Activated CD8-positive, alpha-beta T cell treated with anti-CD3 and anti-CD28 coated beads for 36 hours (primary cell): ENCODE results near the gene TCHP. TPM values are rescaled to one million over a fixed set of nuclear protein-coding genes. Genes with fewer than 3 reads are reported as not detected.

Experiments
- ATAC-seq: fragments of 200-7000 bp; cut with Tn5 transposase; one replicate; pipeline ENCODE4 v1.10.0; 2021; ENCODE audit warnings: mild to moderate bottlenecking, moderate library complexity
- CTCF ChIA-PET: fragments of 350-600 bp; sonication (Branson Sonifier 250); formaldehyde crosslinking; loops from one replicate; lab custom pipeline; 2021; ENCODE audit warnings: antibody characterized with exemption; lab: Charles Lee
- POLR2A ChIA-PET: fragments of 350-600 bp; sonication (Branson Sonifier 250); formaldehyde crosslinking; loops from one replicate; lab custom pipeline; 2021; ENCODE audit warnings: antibody characterized with exemption; lab: Charles Lee
- DNase-seq: peaks from one replicate; pipeline ENCODE4 v3.0.0-alpha.2; 2020
- H3K27ac Mint-ChIP-seq: one replicate; pipeline ENCODE4 v1.8.0; 2021; ENCODE audit warnings: mild to moderate bottlenecking, mixed read lengths
- H3K27me3 Mint-ChIP-seq: one replicate; pipeline ENCODE4 v1.8.0; 2021; ENCODE audit warnings: mixed read lengths
- H3K36me3 Mint-ChIP-seq: one replicate; pipeline ENCODE4 v1.8.0; 2021; ENCODE audit warnings: low read depth, mixed read lengths
- H3K4me1 Mint-ChIP-seq: one replicate; pipeline ENCODE4 v1.8.0; 2021; ENCODE audit warnings: low read depth, mixed read lengths
- H3K4me3 Mint-ChIP-seq: one replicate; pipeline ENCODE4 v1.8.0; 2021; ENCODE audit warnings: mild to moderate bottlenecking, moderate library complexity, mixed read lengths
- H3K9me3 Mint-ChIP-seq: one replicate; pipeline ENCODE4 v1.8.0; 2021; ENCODE audit warnings: mixed read lengths
- CTCF ChIP-seq: fragments of 200-600 bp; IDR thresholded peaks from one replicate; pipeline ENCODE4 v1.8.0; 2022; ENCODE audit warnings: antibody characterized with exemption, mild to moderate bottlenecking
- intact Hi-C: fragments of 100-400 bp; cut with micrococcal nuclease; formaldehyde crosslinking; loops from one replicate; pipeline ENCODE4 v1.10.0; 2022
- total RNA-seq, 2 experiments: library from RNA; stranded (reverse); gene quantifications; one replicate each; pipeline ENCODE4 v1.2.3, GENCODE V29; 2021

Gene TCHP
- total RNA-seq, 2 experiments from 2014 or later: 19.9 to 21.0 TPM

DNA sequence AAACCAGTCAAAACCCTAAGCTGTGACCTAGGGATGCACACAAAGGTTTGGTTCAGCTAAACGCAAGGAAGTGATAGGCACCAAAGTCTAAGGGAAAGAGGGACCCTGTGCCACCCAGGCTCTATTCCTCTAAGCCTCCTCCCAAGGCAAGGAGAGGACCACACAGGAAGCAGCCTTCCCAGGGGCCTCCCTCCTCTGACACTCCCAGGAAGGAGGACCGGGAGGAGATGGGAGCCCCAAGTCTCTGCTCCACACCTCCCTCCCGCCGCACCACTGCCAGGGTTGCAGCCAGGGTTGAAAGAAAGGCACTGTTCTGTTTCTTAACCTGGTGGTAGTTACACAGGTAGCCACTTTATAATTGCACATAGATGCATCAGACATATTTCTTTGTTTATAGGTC is 21.9 kb downstream of the TCHP start:
- no peaks in the 10 kb centered on the region for H3K9me3 Mint-ChIP-seq
- intact Hi-C loops: no loop called here
- DNase-seq (no peak), ATAC-seq (no peak)
- ChIA-PET CTCF (interaction anchor here (1.1 kb wide), 1 partner anchor 69 kb away, joined by 3 read pairs; no protein-coding TSS in a partner anchor), POLR2A (interaction anchor here (0.6 to 1.7 kb wide), 2 partner anchors 16 to 24 kb away, joined by 3 to 4 read pairs; no protein-coding TSS in a partner anchor)
- peaks cover 18% of the 10 kb centered on the region for H3K36me3 Mint-ChIP-seq
- no peaks in the 10 kb centered on the region for H3K4me1 Mint-ChIP-seq
- H3K27me3 Mint-ChIP-seq: no peaks in the 10 kb centered on the region
- no peak overlapping the region for H3K4me3 Mint-ChIP-seq
- TF ChIP-seq CTCF: no peak
- H3K27ac Mint-ChIP-seq: no peak overlapping the region

GRCh38 chr12:109923038-109923437 is 23.0 kb downstream of the TCHP start:
- no peaks in the 10 kb centered on the region for H3K27me3 Mint-ChIP-seq
- ChIA-PET CTCF (interaction anchor here (1.1 kb wide), 1 partner anchor 70 kb away, joined by 3 read pairs; no protein-coding TSS in a partner anchor), POLR2A (no interaction called here)
- no peaks in the 10 kb centered on the region for H3K4me1 Mint-ChIP-seq
- TF ChIP-seq CTCF: no peak
- H3K9me3 Mint-ChIP-seq: no peaks in the 10 kb centered on the region
- DNase-seq (no peak), ATAC-seq (no peak)
- H3K27ac Mint-ChIP-seq: no peak overlapping the region
- peaks cover 19% of the 10 kb centered on the region for H3K36me3 Mint-ChIP-seq
- intact Hi-C loops: no loop called here
- no peak overlapping the region for H3K4me3 Mint-ChIP-seq

DNA sequence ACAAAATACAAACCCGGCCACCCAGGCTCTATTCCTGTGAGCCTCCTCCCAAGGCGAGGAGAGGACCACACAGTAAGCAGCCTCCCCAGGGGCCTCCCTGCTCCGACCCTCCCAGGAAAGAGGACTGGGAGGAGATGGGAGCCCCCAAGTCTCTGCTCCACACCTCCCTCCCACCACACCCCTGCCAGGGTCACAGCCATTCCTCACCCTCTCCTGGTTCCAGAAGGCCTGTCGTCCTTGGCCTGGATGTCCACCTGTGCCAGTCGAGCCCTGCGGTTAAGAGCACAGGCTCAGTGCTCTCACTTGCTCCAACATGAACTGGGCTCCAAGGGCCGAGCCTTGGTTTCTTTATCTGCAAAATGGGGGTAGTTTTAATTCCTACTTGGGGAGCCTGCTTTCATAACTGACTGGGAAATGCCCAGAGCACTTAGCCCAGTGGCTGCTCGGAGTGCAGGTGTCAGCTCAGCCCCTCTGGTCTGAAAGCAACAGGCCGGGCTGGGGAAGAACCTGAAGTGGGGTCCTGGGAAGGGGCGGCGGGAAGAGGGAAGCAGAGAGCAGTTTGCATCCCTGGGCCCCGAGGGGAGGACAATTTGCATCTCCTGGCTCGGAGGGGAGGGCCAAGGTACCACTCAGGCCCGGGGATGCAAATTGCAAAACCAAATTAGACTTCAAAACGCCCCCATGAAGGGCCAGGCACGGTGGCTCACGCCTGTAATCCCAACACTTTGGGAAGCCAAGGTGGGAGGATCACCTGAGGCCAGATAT is 23.6 kb downstream of the TCHP start:
- ChIA-PET POLR2A (no interaction called here), CTCF (no interaction called here)
- Mint-ChIP-seq H3K4me1 (no peaks in the 10 kb centered on the region), H3K4me3 (no peak overlapping the region), H3K27me3 (no peaks in the 10 kb centered on the region), H3K27ac (no peak overlapping the region), H3K9me3 (no peaks in the 10 kb centered on the region), H3K36me3 (peaks cover 18% of the 10 kb centered on the region)
- TF ChIP-seq CTCF: no peak
- intact Hi-C loops: no loop called here
- no peak for ATAC-seq
- no peak for DNase-seq

DNA sequence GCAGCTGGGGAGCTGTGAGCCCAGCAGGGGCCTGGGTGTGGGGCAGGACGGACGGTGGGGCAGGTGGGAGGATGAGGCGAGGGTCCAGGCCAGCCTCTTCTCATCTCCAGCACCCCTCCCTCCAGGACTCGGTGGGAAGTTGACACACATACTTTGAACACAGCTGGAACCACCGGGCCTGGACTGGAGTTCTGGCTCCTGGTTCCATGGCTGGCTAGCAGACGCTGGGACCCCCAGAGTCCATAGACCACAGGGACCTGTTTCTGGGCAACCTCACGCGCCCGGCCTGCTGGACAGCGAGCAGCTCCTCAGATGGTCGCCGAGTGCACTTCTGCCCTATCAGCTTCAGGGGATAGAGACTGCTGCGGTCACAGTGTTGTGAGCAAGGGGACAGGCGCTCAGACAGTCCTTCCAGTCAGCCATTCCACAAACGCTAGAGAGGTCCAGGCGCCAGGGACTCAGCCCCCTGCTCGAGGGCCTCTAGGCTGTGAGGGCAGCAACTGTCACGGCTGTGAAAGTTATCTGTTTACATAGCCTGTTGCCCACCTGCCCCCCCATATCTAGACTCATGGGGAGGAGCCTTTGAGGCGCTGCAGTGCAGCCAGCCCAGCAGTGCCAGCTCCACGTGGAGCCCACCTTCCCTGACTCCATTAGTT is 25.2 kb downstream of the TCHP start:
- Mint-ChIP-seq H3K4me3 (no peak overlapping the region), H3K9me3 (no peaks in the 10 kb centered on the region), H3K36me3 (peaks cover 16% of the 10 kb centered on the region), H3K27me3 (no peaks in the 10 kb centered on the region), H3K27ac (no peak overlapping the region), H3K4me1 (no peaks in the 10 kb centered on the region)
- no peak for TF ChIP-seq CTCF
- no peak for DNase-seq
- intact Hi-C loops: no loop called here
- ChIA-PET POLR2A (interaction anchor here (0.6 kb wide), 1 partner anchor 536 kb away, joined by 4 read pairs; no protein-coding TSS in a partner anchor), CTCF (interaction anchor here (1.4 to 5.1 kb wide), 2 partner anchors 25 to 72 kb away, joined by 4 to 34 read pairs; partner anchors contain the start of gene TCHP)
- ATAC-seq: no peak
